ENCODE data around the gene DHRS3.
"Not testable (repeated sequence)": the region's sequence is repeated elsewhere in the genome, so short reads cannot be mapped to it uniquely, and the experiment has no call there.

DHRS3 gene

DNA sequence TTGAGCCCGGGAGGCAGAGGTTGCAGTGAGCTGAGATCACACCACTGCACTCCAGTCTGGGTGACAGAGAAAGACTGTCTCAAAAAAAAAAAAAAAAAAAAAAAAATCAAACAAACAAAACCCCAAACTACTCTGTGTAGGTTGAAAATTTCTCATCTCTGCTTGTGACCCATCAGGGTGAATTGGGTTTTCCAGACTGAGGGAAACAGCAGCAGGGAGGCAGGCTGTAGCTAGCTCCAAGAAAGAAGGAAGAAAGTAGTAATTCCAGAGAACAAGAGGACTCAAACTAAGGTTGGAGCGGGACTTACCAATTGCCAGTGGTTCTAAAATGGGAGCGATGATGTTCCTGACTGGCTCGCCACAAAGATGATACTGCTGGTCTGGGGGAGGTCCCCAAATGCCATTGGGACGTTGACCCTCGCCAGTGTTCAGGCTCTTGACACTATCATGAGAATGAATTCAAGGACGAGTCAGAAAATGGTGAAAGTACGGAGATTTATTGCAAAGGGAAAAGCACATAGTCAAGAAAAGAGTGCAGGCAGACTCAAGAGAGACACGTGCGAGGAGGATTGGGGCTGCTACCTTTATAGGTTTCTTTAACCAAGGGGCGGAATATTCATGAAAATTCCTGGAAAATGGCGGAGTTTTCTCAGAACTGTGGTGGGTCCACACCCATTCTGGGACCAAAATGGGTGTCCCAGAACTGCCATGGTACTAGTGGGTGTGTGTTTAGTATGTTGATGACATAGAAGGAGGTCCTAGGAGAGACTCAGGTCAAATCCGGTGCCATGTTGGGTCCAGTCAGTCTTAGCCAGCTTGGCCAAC, 39.3 kb upstream of the DHRS3 start:
- no peak overlapping the region for H3K9ac ChIP-seq (ENCODE audit: insufficient read length, low read depth)
- no peak for DNase-seq (ENCODE audit: low read depth, low spot score)
- no peaks in the 10 kb centered on the region for H3K36me3 ChIP-seq (ENCODE audit: insufficient read depth, insufficient read length, low read length)
- no peaks in the 10 kb centered on the region for H3K27me3 ChIP-seq (ENCODE audit: insufficient read depth, insufficient read length)
- H3K4me1 ChIP-seq (ENCODE audit: insufficient read depth, insufficient read length): no peaks in the 10 kb centered on the region
- no peak overlapping the region for H3K4me3 ChIP-seq (ENCODE audit: insufficient read length, low read depth)
- H3K9me3 ChIP-seq (ENCODE audit: insufficient read depth, low read length): no peaks in the 10 kb centered on the region; the same call in 1 of the 2 replicates
- no peak for TF ChIP-seq SUZ12 (IDR thresholded peaks at IDR 0.05; ENCODE audit: extremely low read depth, insufficient read depth, insufficient read length)
- no peak for TF ChIP-seq ZNF274 (IDR thresholded peaks at IDR 0.05; ENCODE audit: low read depth, low read length)
- TF ChIP-seq YY1 (IDR thresholded peaks at IDR 0.05; ENCODE audit: insufficient read depth, insufficient read length): no peak

DNA sequence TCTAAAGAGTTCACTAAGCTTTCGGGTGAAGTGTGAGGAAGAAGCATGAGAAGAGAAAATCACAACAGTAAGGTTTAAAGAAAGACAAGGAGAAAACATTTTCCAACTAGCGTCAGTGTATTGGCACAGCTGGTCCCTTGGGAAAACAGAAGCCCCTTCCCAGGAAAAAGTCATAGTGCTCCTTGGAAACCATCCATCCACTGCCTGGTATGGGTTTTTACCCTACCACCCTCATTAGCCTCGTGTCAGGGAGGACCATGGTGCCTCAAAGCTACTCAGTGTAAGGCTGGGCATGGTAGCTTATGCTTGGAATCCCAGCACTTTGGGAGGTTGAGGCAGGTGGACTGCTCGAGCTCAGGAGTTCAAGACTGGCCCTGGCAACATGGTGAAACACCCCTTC, 38.6 kb upstream of the DHRS3 start:
- DNase-seq (ENCODE audit: low read depth, low spot score): no peak
- Histone ChIP-seq H3K4me3 (ENCODE audit: insufficient read length, low read depth) (no peak overlapping the region), H3K4me1 (ENCODE audit: insufficient read depth, insufficient read length) (no peaks in the 10 kb centered on the region), H3K9me3 (ENCODE audit: insufficient read depth, low read length) (no peaks in the 10 kb centered on the region; the same call in 1 of the 2 replicates), H3K27me3 (ENCODE audit: insufficient read depth, insufficient read length) (no peaks in the 10 kb centered on the region), H3K36me3 (ENCODE audit: insufficient read depth, insufficient read length, low read length) (no peaks in the 10 kb centered on the region), H3K9ac (ENCODE audit: insufficient read length, low read depth) (no peak overlapping the region)
- TF ChIP-seq ZNF274 (IDR thresholded peaks at IDR 0.05; ENCODE audit: low read depth, low read length) (no peak), SUZ12 (IDR thresholded peaks at IDR 0.05; ENCODE audit: extremely low read depth, insufficient read depth, insufficient read length) (no peak), YY1 (IDR thresholded peaks at IDR 0.05; ENCODE audit: insufficient read depth, insufficient read length) (no peak)

DNA sequence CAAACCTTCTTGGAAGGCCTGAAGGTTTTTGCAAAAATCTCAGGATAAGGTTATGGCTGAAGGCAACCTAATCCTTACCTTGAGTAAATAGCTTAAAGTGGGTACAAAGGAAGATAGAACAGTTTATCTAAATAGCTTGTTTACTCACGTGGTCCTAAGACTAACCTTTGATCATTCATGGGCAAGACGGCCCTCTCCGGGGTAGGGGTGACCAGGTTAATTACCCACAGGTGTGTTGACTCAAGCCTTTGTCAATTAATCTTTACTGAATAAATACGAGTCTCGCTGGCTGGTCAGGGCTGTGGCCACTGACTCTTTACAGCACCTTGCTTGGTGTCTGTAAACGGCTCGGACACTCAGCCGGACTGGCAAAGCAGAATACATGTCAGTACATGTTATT, 36.6 kb upstream of the DHRS3 start:
- Histone ChIP-seq H3K36me3 (ENCODE audit: insufficient read depth, insufficient read length, low read length) (no peaks in the 10 kb centered on the region), H3K27me3 (ENCODE audit: insufficient read depth, insufficient read length) (no peaks in the 10 kb centered on the region), H3K4me3 (ENCODE audit: insufficient read length, low read depth) (no peak overlapping the region), H3K9me3 (ENCODE audit: insufficient read depth, low read length) (no peaks in the 10 kb centered on the region; the same call in 1 of the 2 replicates), H3K4me1 (ENCODE audit: insufficient read depth, insufficient read length) (no peaks in the 10 kb centered on the region), H3K9ac (ENCODE audit: insufficient read length, low read depth) (no peak overlapping the region)
- TF ChIP-seq YY1 (IDR thresholded peaks at IDR 0.05; ENCODE audit: insufficient read depth, insufficient read length) (no peak), ZNF274 (IDR thresholded peaks at IDR 0.05; ENCODE audit: low read depth, low read length) (no peak), SUZ12 (IDR thresholded peaks at IDR 0.05; ENCODE audit: extremely low read depth, insufficient read depth, insufficient read length) (no peak)
- DNase-seq (ENCODE audit: low read depth, low spot score): no peak

DNA sequence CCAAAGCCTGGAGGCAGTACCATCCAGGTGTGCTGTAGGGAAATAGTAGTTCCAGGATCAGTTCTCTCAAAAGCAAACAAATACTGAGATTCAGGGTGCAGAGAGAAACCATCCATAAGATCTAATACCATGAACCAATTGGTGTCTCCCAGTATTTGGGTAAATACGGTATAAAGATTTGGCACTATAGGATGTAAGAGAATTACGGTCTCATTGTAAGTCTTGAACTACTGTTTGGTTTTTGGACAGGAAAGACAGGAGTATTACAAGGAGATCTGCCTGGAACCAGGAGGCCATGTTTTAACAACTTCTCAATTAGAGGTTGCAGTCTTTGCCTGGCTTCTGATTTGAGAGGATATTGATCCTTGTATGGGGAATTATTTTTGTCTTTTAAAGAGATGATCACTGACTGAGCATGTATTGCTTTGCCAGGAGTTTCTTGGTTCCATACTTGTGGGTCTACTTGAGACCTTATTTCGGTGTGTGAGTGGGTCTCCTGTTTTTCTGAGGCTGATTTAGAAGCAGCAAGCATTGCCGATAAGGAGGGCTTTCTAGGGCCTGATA, 36.1 kb upstream of the DHRS3 start:
- DNase-seq (ENCODE audit: low read depth, low spot score): no peak
- TF ChIP-seq SUZ12 (IDR thresholded peaks at IDR 0.05; ENCODE audit: extremely low read depth, insufficient read depth, insufficient read length) (no peak), ZNF274 (IDR thresholded peaks at IDR 0.05; ENCODE audit: low read depth, low read length) (no peak), YY1 (IDR thresholded peaks at IDR 0.05; ENCODE audit: insufficient read depth, insufficient read length) (no peak)
- no peaks in the 10 kb centered on the region for H3K4me1 ChIP-seq (ENCODE audit: insufficient read depth, insufficient read length)

DNA sequence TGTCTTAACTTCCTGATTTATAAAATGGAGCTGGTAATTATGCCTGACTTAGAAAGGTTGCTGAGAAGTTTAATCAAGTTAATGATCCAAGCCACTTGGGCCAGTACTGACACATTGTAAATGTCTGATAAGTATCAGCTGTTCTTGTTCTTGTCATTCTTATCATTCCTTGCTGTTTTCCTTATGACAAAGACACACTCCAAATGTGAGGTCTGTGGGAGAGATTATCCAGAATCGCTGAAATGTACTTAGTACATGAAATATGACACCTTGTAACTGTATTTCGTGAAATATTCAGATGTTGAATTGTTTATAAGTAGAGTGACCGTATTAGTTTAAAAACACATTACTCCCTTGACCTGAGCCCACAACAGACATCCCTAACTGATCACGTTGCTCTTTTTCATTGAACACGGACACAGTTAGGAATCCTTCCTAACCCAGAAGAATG, 32.0 kb upstream of the DHRS3 start:
- TF ChIP-seq ZNF274 (IDR thresholded peaks at IDR 0.05; ENCODE audit: low read depth, low read length) (no peak), YY1 (IDR thresholded peaks at IDR 0.05; ENCODE audit: insufficient read depth, insufficient read length) (no peak), SUZ12 (IDR thresholded peaks at IDR 0.05; ENCODE audit: extremely low read depth, insufficient read depth, insufficient read length) (no peak)
- no peak for DNase-seq (ENCODE audit: low read depth, low spot score)
- H3K27me3 ChIP-seq (ENCODE audit: insufficient read depth, insufficient read length): no peaks in the 10 kb centered on the region
- H3K9ac ChIP-seq (ENCODE audit: insufficient read length, low read depth): no peak overlapping the region
- H3K9me3 ChIP-seq (ENCODE audit: insufficient read depth, low read length): no peaks in the 10 kb centered on the region
- H3K4me3 ChIP-seq (ENCODE audit: insufficient read length, low read depth): no peak overlapping the region
- H3K36me3 ChIP-seq (ENCODE audit: insufficient read depth, insufficient read length, low read length): no peaks in the 10 kb centered on the region
- H3K4me1 ChIP-seq (ENCODE audit: insufficient read depth, insufficient read length): no peaks in the 10 kb centered on the region

More for the DNA sequence above, 36.1 kb upstream of the DHRS3 start:
- no peaks in the 10 kb centered on the region for H3K36me3 ChIP-seq (ENCODE audit: insufficient read depth, insufficient read length, low read length)
- no peaks in the 10 kb centered on the region; the same call in 1 of the 2 replicates for H3K9me3 ChIP-seq (ENCODE audit: insufficient read depth, low read length)
- no peak overlapping the region for H3K9ac ChIP-seq (ENCODE audit: insufficient read length, low read depth)
- no peak overlapping the region for H3K4me3 ChIP-seq (ENCODE audit: insufficient read length, low read depth)
- no peaks in the 10 kb centered on the region for H3K27me3 ChIP-seq (ENCODE audit: insufficient read depth, insufficient read length)

DNA sequence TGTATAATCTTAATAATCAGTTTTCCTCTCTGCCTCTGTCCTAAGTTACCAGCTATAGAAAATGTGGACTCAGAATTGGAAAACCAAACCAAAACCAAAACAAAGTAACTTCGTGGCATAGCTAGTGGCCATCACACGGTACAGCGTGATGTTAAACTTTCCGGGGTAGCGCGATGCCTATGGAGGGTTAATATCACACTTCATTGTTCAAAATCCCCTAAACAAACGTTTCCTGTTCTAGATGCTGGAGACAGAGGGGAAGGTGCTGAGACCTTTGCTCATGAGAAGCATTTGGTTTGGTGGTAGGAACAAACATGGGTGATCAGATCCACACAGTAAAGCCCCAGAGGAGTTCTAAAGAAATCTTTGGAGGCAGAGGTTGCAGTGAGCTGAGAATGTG, 30.7 kb upstream of the DHRS3 start:
- no peaks in the 10 kb centered on the region for H3K36me3 ChIP-seq (ENCODE audit: insufficient read depth, insufficient read length, low read length)
- H3K4me3 ChIP-seq (ENCODE audit: insufficient read length, low read depth): no peak overlapping the region
- no peaks in the 10 kb centered on the region for H3K4me1 ChIP-seq (ENCODE audit: insufficient read depth, insufficient read length)
- peaks cover 2% of the 10 kb centered on the region for H3K27me3 ChIP-seq (ENCODE audit: insufficient read depth, insufficient read length)
- no peaks in the 10 kb centered on the region for H3K9me3 ChIP-seq (ENCODE audit: insufficient read depth, low read length)
- TF ChIP-seq YY1 (IDR thresholded peaks at IDR 0.05; ENCODE audit: insufficient read depth, insufficient read length) (no peak), ZNF274 (IDR thresholded peaks at IDR 0.05; ENCODE audit: low read depth, low read length) (no peak), SUZ12 (IDR thresholded peaks at IDR 0.05; ENCODE audit: extremely low read depth, insufficient read depth, insufficient read length) (no peak)
- no peak for DNase-seq (ENCODE audit: low read depth, low spot score)
- H3K9ac ChIP-seq (ENCODE audit: insufficient read length, low read depth): no peak overlapping the region

DNA sequence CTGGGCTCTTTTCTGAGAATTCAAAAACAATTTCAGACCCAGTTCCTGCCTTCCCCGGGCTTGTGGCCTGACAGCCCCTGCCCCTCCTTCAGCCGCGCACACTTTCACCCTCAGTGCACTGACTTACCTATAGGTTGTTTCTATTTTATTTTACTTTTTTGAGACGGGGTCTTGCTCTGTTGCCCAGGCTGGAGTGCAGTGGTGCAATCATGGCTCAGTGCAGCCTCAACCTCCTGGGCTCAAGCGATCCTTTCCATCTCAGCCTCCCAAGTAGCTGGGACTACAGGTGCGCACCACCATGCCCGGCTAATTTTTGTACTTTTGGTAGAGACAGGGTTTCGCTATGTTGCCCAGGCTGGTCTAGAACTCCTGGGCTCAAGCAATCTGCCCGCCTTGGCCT, 27.4 kb upstream of the DHRS3 start:
- not testable (repeated sequence) for H3K27me3 ChIP-seq (ENCODE audit: insufficient read depth, insufficient read length); H3K4me1 ChIP-seq (ENCODE audit: insufficient read depth, insufficient read length); H3K9ac ChIP-seq (ENCODE audit: insufficient read length, low read depth); H3K36me3 ChIP-seq (ENCODE audit: insufficient read depth, insufficient read length, low read length); DNase-seq (ENCODE audit: low read depth, low spot score); H3K4me3 ChIP-seq (ENCODE audit: insufficient read length, low read depth)
- peaks cover 16% of the 10 kb centered on the region for H3K9me3 ChIP-seq (ENCODE audit: insufficient read depth, low read length)
